GM23248 (cell line): ENCODE results near the gene TECPR2.

Experiments used
- EZH2 ChIP-seq: fragments of 200-600 bp; sonication (generic); IDR thresholded peaks from 2 replicates; pipeline ENCODE4 v1.6.1; 2018; ENCODE audit warnings: antibody characterized with exemption, mild to moderate bottlenecking; ENCODE audit not compliant: insufficient read depth, poor library complexity, severe bottlenecking
- EZH2phosphoT487 ChIP-seq: fragments of 200-600 bp; sonication (generic); IDR thresholded peaks from 2 replicates; pipeline ENCODE4 v1.6.1; 2018; ENCODE audit warnings: antibody characterized with exemption, moderate library complexity, mild to moderate bottlenecking, low read depth; ENCODE audit not compliant: insufficient read depth

DNA sequence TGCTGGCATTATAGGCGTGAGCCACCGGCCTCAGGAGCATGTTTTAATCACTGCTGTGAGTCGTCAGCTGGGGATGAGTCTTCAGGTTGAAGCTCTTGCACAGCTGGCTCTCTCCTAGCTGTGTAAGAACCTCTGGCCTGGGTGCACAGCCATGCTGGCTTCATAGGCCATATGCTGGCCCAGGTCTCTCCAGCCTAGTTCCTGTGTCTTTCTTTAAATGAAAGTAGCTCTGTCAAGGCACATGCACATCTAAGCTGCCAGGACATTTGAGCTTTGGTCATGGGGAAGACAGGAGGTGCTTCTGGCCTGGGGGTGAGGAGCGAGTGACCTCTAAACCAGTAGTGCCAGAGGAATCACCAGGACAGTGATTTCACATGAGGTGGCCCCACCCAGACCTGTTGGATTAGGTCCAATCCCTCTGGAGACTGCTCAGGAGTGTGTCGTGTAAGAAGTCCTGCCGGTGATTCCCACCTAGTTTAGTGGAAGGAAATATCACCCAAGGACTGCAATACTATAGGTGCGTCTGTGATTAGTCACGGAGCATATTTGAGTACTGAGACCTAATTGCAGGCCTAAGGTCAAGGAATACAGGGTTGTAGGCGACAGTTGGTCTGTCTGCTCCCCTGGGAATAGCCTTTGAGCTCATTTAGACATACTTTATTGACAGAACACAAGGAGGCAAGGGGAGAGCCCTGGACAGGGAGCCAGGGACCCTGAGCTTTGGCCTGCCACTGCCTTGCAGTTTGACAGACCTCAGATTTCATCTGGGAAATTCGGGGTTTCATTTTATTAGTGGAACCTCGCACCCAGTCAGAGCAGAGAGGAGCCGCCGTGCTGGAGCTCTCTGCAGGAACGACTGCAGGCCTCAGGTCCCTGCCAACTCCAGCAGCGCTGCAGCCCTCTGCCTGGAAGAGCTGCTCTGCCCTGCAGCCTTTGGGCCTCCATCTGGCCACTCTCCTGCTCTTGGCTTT lies 79.8 kb downstream of the TECPR2 start:
- no peak for TF ChIP-seq EZH2phosphoT487
- TF ChIP-seq EZH2: no peak
